Prostate gland (tissue), 2 donors: ENCODE measurements around the gene PRAMEF14.
"Not testable (repeated sequence)": the region's sequence is repeated elsewhere in the genome, so short reads cannot be mapped to it uniquely, and the experiment has no call there.

Source experiments
- CTCF ChIP-seq, 4 experiments: fragments of 200-600 bp in 2 of 4; fragments of 450-650 bp in 2 of 4; sonication (generic) in 2 of 4; IDR thresholded peaks; 1 replicate in 3 of 4; 2 replicates in 1 of 4; pipeline ENCODE4 v1.5.1; 2016 to 2019; ENCODE audit warnings: antibody characterized with exemption in 4 of 4, mild to moderate bottlenecking in 2 of 4, moderate library complexity in 2 of 4
- POLR2AphosphoS5 ChIP-seq: sonication (generic); formaldehyde crosslinking; IDR thresholded peaks from one replicate; pipeline ENCODE4 v1.6.1; 2017; ENCODE audit warnings: antibody characterized with exemption

DNA sequence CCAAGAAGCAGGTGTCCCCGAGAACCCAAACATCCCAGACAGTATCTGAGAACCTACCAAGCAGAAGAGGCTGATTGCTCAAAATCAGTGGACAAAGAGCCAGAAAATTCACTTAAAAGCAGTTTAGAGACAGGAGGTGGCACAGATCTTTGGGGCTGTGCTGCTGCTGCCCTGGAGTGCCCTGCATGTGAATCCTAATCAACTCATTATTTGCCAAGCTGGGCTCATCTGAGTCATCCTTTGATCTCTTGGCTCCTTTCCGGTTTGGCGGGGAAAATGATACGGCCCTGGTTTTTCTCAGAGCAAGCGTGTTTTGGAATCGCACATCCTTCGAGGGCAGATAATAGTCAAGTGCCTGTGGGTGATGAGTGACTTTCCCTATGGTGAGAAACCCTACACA, 15.4 kb upstream of the PRAMEF14 start:
- TF ChIP-seq CTCF (IDR thresholded peaks at IDR 0.05); POLR2AphosphoS5: not testable (repeated sequence)
